ENCODE data around the gene PISD. TPM values are rescaled to one million over a fixed set of nuclear protein-coding genes. Genes with fewer than 3 reads are reported as not detected.

Gene PISD
- total and polyA plus RNA-seq, 2 of the 8 experiments (the other 6 are each of a cell fraction or from before 2014, with no cell fraction given), result 47.8 to 48.2 TPM

- H3K18ac ChIP-seq (ENCODE audit: extremely low read depth, low read length), result no peak overlapping the region
- H3K9me3 ChIP-seq (ENCODE audit: insufficient read depth in 2 of 2, low read depth in 1 of 2, low read length in 1 of 2), result no peaks in the 10 kb centered on the region
- no peak overlapping the region for H3K4ac ChIP-seq (replicated peaks; ENCODE audit: insufficient read length, low read depth, low read length)
- H3K27ac ChIP-seq (ENCODE audit: low read depth, low read length), result no peak overlapping the region
- no peak overlapping the region for H3K14ac ChIP-seq (ENCODE audit: insufficient read length)
- H4K20me1 ChIP-seq (replicated peaks in 1 of 2; ENCODE audit: control insufficient read depth in 1 of 2, insufficient read depth in 2 of 2, low read length in 2 of 2), result peaks cover 0 to 4% of the 10 kb centered on the region in 2 experiments
- H2BK20ac ChIP-seq (ENCODE audit: low read length), result no peak overlapping the region
- H3K27me3 ChIP-seq (replicated peaks in 1 of 4; ENCODE audit: control insufficient read depth in 3 of 4, extremely low read depth in 1 of 4, insufficient read depth in 3 of 4, low read length in 3 of 4), result no peaks in the 10 kb centered on the region
- no peak overlapping the region for H2BK12ac ChIP-seq (ENCODE audit: low read depth, low read length)
- no peak overlapping the region for H3K4me3 ChIP-seq (ENCODE audit: extremely low read depth in 1 of 4, insufficient read depth in 2 of 4, low read depth in 3 of 4, low read length in 4 of 4)
- WGBS, 2 experiments (ENCODE audit: extremely low coverage in 1 of 2, insufficient coverage in 1 of 2, insufficient read length in 1 of 2, insufficient replicate concordance in 2 of 2, low coverage in 1 of 2, low lambda C conversion rate in 2 of 2, missing lambda C conversion rate in 1 of 2), result 91% methylated on average over 20 of the region's 23 CpGs; no CpG with 5 or more reads in 1 of the 2 experiments
- no peak overlapping the region; the same call in none of the 2 replicates for H4K8ac ChIP-seq (ENCODE audit: extremely low read depth, insufficient read depth, low read length)
- H2BK5ac ChIP-seq (ENCODE audit: low read depth, low read length), result 0 out of 2 replicates have a peak overlapping the region, but pooled peaks have one; percentile 16
- DNase-seq (ENCODE audit: low read depth in 1 of 2, low spot score in 2 of 2) (no peak), FAIRE-seq (no peak)
- H3K36me3 ChIP-seq (ENCODE audit: control insufficient read depth in 2 of 4, insufficient read depth in 4 of 4, low read length in 3 of 4), result peaks cover 0 to 7% (median 2%) of the 10 kb centered on the region in 4 experiments; a peak in 5 of 8 replicates
- no peak overlapping the region for H4K5ac ChIP-seq (ENCODE audit: insufficient read length, low read depth, low read length)
- H3K9ac ChIP-seq (replicated peaks in 1 of 4; ENCODE audit: extremely low read depth in 1 of 4, low read depth in 3 of 4, low read length in 3 of 4), result no peak overlapping the region
- CTCF ChIA-PET (ENCODE audit: partially characterized antibody), result interaction anchor here (0.8 to 2.2 kb wide), 12 partner anchors 8 to 381 kb away, joined by 3 to 13 read pairs (median 4); no protein-coding TSS in a partner anchor
- no peak overlapping the region for H2AK5ac ChIP-seq (ENCODE audit: low read depth, low read length)
- no peaks in the 10 kb centered on the region; the same call in 1 of the 2 replicates for H3K79me1 ChIP-seq (ENCODE audit: low read depth, low read length)
- H4K91ac ChIP-seq (replicated peaks; ENCODE audit: insufficient read length, low read length), result no peak overlapping the region
- no peaks in the 10 kb centered on the region; a peak in 2 of 7 replicates for H3K4me1 ChIP-seq (replicated peaks in 1 of 4; ENCODE audit: control insufficient read depth in 3 of 4, insufficient read depth in 4 of 4, low read length in 3 of 4)
- POLR2A ChIA-PET (ENCODE audit: partially characterized antibody), result interaction anchor here (2.4 to 5.6 kb wide), 3 partner anchors 9 to 17 kb away, joined by 9 to 30 read pairs (median 17); no protein-coding TSS in a partner anchor
- no peak overlapping the region for H2AFZ ChIP-seq (ENCODE audit: low read length)
- H3K4me2 ChIP-seq (ENCODE audit: insufficient read depth in 1 of 2, low read depth in 2 of 2, low read length in 2 of 2), result no peak overlapping the region
- no peak overlapping the region for H2BK120ac ChIP-seq (replicated peaks; ENCODE audit: low read depth, low read length)
- no peak overlapping the region for H3K23ac ChIP-seq (ENCODE audit: insufficient read length)
- no peaks in the 10 kb centered on the region for H3K79me2 ChIP-seq (ENCODE audit: control insufficient read depth in 1 of 2, insufficient read depth in 2 of 2, low read length in 2 of 2)
- H3K56ac ChIP-seq (replicated peaks; ENCODE audit: insufficient read length, low read depth, low read length), result no peak overlapping the region
- no peak overlapping the region for H2BK15ac ChIP-seq (ENCODE audit: low read length)
- no peaks in the 10 kb centered on the region for H3K23me2 ChIP-seq (ENCODE audit: low read depth, low read length)
- TF ChIP-seq TAF1 (IDR thresholded peaks at IDR 0.05; ENCODE audit: low read depth, low read length), result no peak
- no peak for TF ChIP-seq SIN3A (conservative IDR thresholded peaks at IDR 0.05 in 1 of 2, IDR thresholded peaks at IDR 0.05 in 1 of 2; ENCODE audit: low read depth in 1 of 2, low read length in 2 of 2)
- TF ChIP-seq MAX (IDR thresholded peaks at IDR 0.05), result no peak
- no peak for TF ChIP-seq ATF3 (IDR thresholded peaks at IDR 0.05; ENCODE audit: insufficient read depth, low read depth, low read length)
- no peak for TF ChIP-seq RBBP5 (IDR thresholded peaks at IDR 0.05; ENCODE audit: borderline replicate concordance, low read depth, low read length)
- TF ChIP-seq BACH1 (IDR thresholded peaks at IDR 0.05; ENCODE audit: low read length), result no peak
- no peak for TF ChIP-seq MAFK (IDR thresholded peaks at IDR 0.05; ENCODE audit: low read depth, low read length)
- no peak for TF ChIP-seq TCF12 (IDR thresholded peaks at IDR 0.05; ENCODE audit: low read depth, low read length)
- TF ChIP-seq RNF2 (IDR thresholded peaks at IDR 0.05; ENCODE audit: borderline replicate concordance, low read depth, low read length, missing control alignments, poor library complexity, severe bottlenecking), result no peak
- no peak for TF ChIP-seq TBP (IDR thresholded peaks at IDR 0.05; ENCODE audit: low read depth, low read length)
Measured at GRCh38 chr22:31613286-31613903, 48.6 kb downstream of the PISD start.

All from H1 (cell line).